ENCODE results near the gene GNLY. TPM values are rescaled to one million over a fixed set of nuclear protein-coding genes. Genes with fewer than 3 reads are reported as not detected.

Gene GNLY
- total and polyA plus RNA-seq, 2 donors (not counting 3 experiments of a cell fraction or from before 2014, with no cell fraction given) = not detected

- no peak for DNase-seq (ENCODE audit: low read depth, low spot score)
- H4K20me1 ChIP-seq (replicated peaks; ENCODE audit: control insufficient read depth, extremely low read depth, insufficient read depth, low read length) = no peaks in the 10 kb centered on the region
- H3K4me3 ChIP-seq (replicated peaks in 1 of 3; ENCODE audit: insufficient read depth in 1 of 3, low read depth in 1 of 3, low read length in 3 of 3) = no peak overlapping the region
- no peak overlapping the region for H2AFZ ChIP-seq (ENCODE audit: low read depth, low read length)
- no peak overlapping the region for H3K9ac ChIP-seq (replicated peaks; ENCODE audit: extremely low read depth, insufficient read depth, low read length)
- no peaks in the 10 kb centered on the region for H3K36me3 ChIP-seq (ENCODE audit: control insufficient read depth in 2 of 2, extremely low read depth in 1 of 2, insufficient read depth in 2 of 2, low read length in 2 of 2)
- H3K4me2 ChIP-seq (ENCODE audit: insufficient read depth, low read length) = no peak overlapping the region
- dilution Hi-C loops (cut with MboI; ENCODE audit: extremely low pct_ligation_motif_present, low sequenced_read_pairs) = no loop called here
- no peak overlapping the region for H3K27ac ChIP-seq (ENCODE audit: insufficient read depth, low read depth, low read length)
- TF ChIP-seq GATA2 (IDR thresholded peaks at IDR 0.05; ENCODE audit: insufficient read depth, insufficient read length, low read depth, low read length) = no peak
- no peak for TF ChIP-seq POLR2AphosphoS5 (IDR thresholded peaks at IDR 0.05; ENCODE audit: insufficient read depth, low read depth, low read length)
- no peak for TF ChIP-seq POLR2A (IDR thresholded peaks at IDR 0.05; ENCODE audit: low read depth, low read length)
- TF ChIP-seq FOS (IDR thresholded peaks at IDR 0.05; ENCODE audit: borderline replicate concordance, insufficient read depth, low read length) = no peak
- no peak for TF ChIP-seq EZH2 (IDR thresholded peaks at IDR 0.05; ENCODE audit: borderline replicate concordance, low read depth, low read length, severe bottlenecking)
- no peak for TF ChIP-seq MAX (IDR thresholded peaks at IDR 0.05; ENCODE audit: insufficient read depth, insufficient read length)
- no peak for TF ChIP-seq JUN (IDR thresholded peaks at IDR 0.05; ENCODE audit: borderline replicate concordance, insufficient read depth, insufficient read length, low read depth)
- no peak for TF ChIP-seq MYC (IDR thresholded peaks at IDR 0.05; ENCODE audit: low read depth, low read length)
- no peak for TF ChIP-seq CTCF (IDR thresholded peaks at IDR 0.05; ENCODE audit: extremely low read depth in 1 of 2, insufficient read depth in 1 of 2, low read depth in 1 of 2, low read length in 2 of 2)
- peaks cover 24% of the 10 kb centered on the region for H3K4me1 ChIP-seq (ENCODE audit: control insufficient read depth, extremely low read depth, insufficient read depth, low read length)
- no peaks in the 10 kb centered on the region for H3K27me3 ChIP-seq (ENCODE audit: control insufficient read depth in 2 of 2, insufficient read depth in 2 of 2, low read length in 2 of 2)
- POLR2A ChIA-PET = no interaction called here
- no peaks in the 10 kb centered on the region for H3K79me2 ChIP-seq (ENCODE audit: control insufficient read depth, insufficient read depth, low read length)
- no peaks in the 10 kb centered on the region for H3K9me1 ChIP-seq (replicated peaks; ENCODE audit: control insufficient read depth, extremely low read depth, insufficient read depth, low read length)
- CTCF ChIA-PET = interaction anchor here (1.6 to 5.2 kb wide), 4 partner anchors 9 to 82 kb away, joined by 5 to 27 read pairs (median 10); no protein-coding TSS in a partner anchor
- no peak for FAIRE-seq
- intact Hi-C loops (cut with micrococcal nuclease) = no loop called here
- BruUV-seq (replicated peaks) = no TSS peak
- H3K9me3 ChIP-seq (replicated peaks; ENCODE audit: control insufficient read depth, insufficient read depth, low read length) = no peaks in the 10 kb centered on the region
These were observed 38.4 kb downstream of the GNLY start for GRCh38 chr2:85732467-85733120.

All from endothelial cell of umbilical vein (primary cell).